Activated CD8-positive, alpha-beta T cell treated with anti-CD3 and anti-CD28 coated beads for 36 hours (primary cell): ENCODE data around the gene CTXN1. TPM values are rescaled to one million over a fixed set of nuclear protein-coding genes. Genes with fewer than 3 reads are reported as not detected.

ENCODE experiments used
- ATAC-seq: fragments of 200-7000 bp; cut with Tn5 transposase; one replicate; pipeline ENCODE4 v1.10.0; 2021; ENCODE audit warnings: mild to moderate bottlenecking, moderate library complexity
- CTCF ChIA-PET: fragments of 350-600 bp; sonication (Branson Sonifier 250); formaldehyde crosslinking; loops from one replicate; lab custom pipeline; 2021; ENCODE audit warnings: antibody characterized with exemption; lab: Charles Lee
- POLR2A ChIA-PET: fragments of 350-600 bp; sonication (Branson Sonifier 250); formaldehyde crosslinking; loops from one replicate; lab custom pipeline; 2021; ENCODE audit warnings: antibody characterized with exemption; lab: Charles Lee
- DNase-seq: peaks from one replicate; pipeline ENCODE4 v3.0.0-alpha.2; 2020
- H3K27ac Mint-ChIP-seq: one replicate; pipeline ENCODE4 v1.8.0; 2021; ENCODE audit warnings: mild to moderate bottlenecking, mixed read lengths
- H3K27me3 Mint-ChIP-seq: one replicate; pipeline ENCODE4 v1.8.0; 2021; ENCODE audit warnings: mixed read lengths
- H3K36me3 Mint-ChIP-seq: one replicate; pipeline ENCODE4 v1.8.0; 2021; ENCODE audit warnings: low read depth, mixed read lengths
- H3K4me1 Mint-ChIP-seq: one replicate; pipeline ENCODE4 v1.8.0; 2021; ENCODE audit warnings: low read depth, mixed read lengths
- H3K4me3 Mint-ChIP-seq: one replicate; pipeline ENCODE4 v1.8.0; 2021; ENCODE audit warnings: mild to moderate bottlenecking, moderate library complexity, mixed read lengths
- H3K9me3 Mint-ChIP-seq: one replicate; pipeline ENCODE4 v1.8.0; 2021; ENCODE audit warnings: mixed read lengths
- intact Hi-C: fragments of 100-400 bp; cut with micrococcal nuclease; formaldehyde crosslinking; loops from one replicate; pipeline ENCODE4 v1.10.0; 2022
- total RNA-seq, 2 experiments: library from RNA; stranded (reverse); gene quantifications; one replicate each; pipeline ENCODE4 v1.2.3, GENCODE V29; 2021
- TF ChIP-seq, protein P1 (sequence below): fragments of 200-600 bp; IDR thresholded peaks from one replicate; pipeline ENCODE4 v1.8.0; 2022; ENCODE audit warnings: antibody characterized with exemption, mild to moderate bottlenecking

Gene CTXN1
- total RNA-seq, 2 experiments from 2014 or later: 0.74 to 0.87 TPM

DNA sequence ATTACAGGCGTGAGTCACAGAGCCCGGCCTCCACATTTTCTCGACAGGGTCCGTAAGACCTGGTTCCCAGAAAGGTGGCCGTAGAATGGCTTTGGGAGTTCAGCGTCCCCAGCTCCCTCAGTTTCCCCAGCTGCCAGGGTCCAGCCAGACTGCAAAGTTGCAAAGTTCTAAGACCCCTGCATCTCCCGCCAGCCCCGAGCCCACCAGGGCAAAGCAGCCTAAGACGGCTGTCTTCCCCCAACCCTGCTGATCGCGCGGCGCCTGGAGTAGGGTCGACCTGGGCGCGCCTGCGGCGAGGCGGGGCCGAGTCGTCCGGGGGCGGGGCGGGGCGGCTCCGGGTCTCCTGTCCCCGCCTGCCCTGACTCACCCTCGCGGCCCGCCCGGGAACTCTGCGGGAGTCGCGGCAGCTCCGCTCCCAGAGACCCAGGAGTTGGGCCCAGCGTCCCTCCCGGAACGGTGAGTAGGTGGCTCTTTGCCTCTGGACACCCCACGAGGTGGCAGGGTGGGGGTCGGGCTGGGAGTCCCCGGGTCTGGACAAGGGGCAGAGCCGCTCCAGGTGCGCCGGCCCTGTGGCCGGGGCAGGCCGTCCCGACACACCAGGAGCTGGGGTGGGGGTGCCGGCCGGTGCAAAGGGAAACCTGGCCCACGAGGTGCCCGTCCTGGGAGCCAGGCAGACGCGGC is 37.6 kb downstream of the CTXN1 start, which contains the start of gene LRRC8E:
TSS of gene LRRC8E (plus strand) at position 366 of the 681 bp plus-strand sequence. CDS start 7,094 bp downstream, outside the sequence.
- CTCF ChIA-PET: interaction anchor here (1.6 kb wide), 1 partner anchor 19 kb away, joined by 4 read pairs; no protein-coding TSS in a partner anchor
- Mint-ChIP-seq H3K9me3 (no peaks in the 10 kb centered on the region), H3K4me3 (no peak within 1 kb of the TSS)

DNA sequence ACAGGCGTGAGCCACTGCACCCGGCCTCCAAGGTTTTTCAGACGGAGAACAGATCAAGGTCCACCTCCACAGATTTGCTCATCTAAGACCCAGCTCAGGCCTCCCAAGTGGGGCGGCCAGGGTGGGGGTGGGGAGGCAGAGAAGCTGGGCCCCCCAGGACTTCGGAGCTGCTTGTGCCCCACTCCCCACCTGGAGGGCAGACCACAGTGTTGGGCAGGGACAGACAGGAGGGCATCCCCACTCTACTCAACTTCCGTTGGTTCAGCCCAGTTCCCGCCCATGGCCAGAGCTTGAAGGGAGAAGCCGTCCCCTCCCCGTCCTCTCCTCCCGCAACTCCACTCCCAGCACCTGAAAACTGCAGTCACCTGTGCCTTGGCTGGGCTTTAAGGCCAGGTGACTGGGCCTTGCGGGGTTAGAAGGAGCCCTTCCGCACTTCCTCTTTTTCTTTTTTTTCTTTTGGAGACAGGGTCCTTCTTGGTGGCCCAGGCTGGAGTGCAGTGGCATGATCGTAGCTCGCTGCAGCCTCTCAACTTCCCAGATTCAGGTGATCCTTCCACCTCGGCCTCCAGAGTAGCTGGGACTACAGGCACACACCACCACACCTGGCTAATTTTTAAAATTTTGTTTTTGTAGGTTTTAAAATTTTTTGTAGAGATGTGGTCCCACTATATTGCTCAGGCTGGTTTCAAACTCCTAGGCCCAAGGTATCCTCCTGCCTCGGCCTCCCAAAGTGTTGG is 38.4 kb downstream of the CTXN1 start:
- H3K4me1 Mint-ChIP-seq: peaks cover 2% of the 10 kb centered on the region
- no peaks in the 10 kb centered on the region for H3K9me3 Mint-ChIP-seq
- TF ChIP-seq, protein P1, sequence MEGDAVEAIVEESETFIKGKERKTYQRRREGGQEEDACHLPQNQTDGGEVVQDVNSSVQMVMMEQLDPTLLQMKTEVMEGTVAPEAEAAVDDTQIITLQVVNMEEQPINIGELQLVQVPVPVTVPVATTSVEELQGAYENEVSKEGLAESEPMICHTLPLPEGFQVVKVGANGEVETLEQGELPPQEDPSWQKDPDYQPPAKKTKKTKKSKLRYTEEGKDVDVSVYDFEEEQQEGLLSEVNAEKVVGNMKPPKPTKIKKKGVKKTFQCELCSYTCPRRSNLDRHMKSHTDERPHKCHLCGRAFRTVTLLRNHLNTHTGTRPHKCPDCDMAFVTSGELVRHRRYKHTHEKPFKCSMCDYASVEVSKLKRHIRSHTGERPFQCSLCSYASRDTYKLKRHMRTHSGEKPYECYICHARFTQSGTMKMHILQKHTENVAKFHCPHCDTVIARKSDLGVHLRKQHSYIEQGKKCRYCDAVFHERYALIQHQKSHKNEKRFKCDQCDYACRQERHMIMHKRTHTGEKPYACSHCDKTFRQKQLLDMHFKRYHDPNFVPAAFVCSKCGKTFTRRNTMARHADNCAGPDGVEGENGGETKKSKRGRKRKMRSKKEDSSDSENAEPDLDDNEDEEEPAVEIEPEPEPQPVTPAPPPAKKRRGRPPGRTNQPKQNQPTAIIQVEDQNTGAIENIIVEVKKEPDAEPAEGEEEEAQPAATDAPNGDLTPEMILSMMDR: no peak
- ChIA-PET POLR2A (interaction anchor here (1.9 kb wide), 1 partner anchor 13 kb away, joined by 5 read pairs; no protein-coding TSS in a partner anchor), CTCF (interaction anchor here (1.6 kb wide), 1 partner anchor 18 kb away, joined by 4 read pairs; no protein-coding TSS in a partner anchor)
- H3K4me3 Mint-ChIP-seq: no peak overlapping the region
- peaks cover 12% of the 10 kb centered on the region for H3K27me3 Mint-ChIP-seq
- ATAC-seq: no peak
- H3K27ac Mint-ChIP-seq: no peak overlapping the region
- DNase-seq: no peak
- H3K36me3 Mint-ChIP-seq: no peaks in the 10 kb centered on the region
- intact Hi-C loops: no loop called here

More for the DNA sequence above, 37.6 kb downstream of the CTXN1 start, which contains the start of gene LRRC8E:
- DNase-seq: peak; percentile 49
- POLR2A ChIA-PET: interaction anchor here (0.6 to 1.9 kb wide), 2 partner anchors 11 to 12 kb away, joined by 3 to 5 read pairs; no protein-coding TSS in a partner anchor
- peaks cover 2% of the 10 kb centered on the region for H3K4me1 Mint-ChIP-seq
- H3K27me3 Mint-ChIP-seq: peaks cover 12% of the 10 kb centered on the region
- TF ChIP-seq, protein P1: no peak
- intact Hi-C loops: no loop called here
- no peaks in the 10 kb centered on the region for H3K36me3 Mint-ChIP-seq
- H3K27ac Mint-ChIP-seq: no peak within 1 kb of the TSS
- ATAC-seq: peak; percentile 89

DNA sequence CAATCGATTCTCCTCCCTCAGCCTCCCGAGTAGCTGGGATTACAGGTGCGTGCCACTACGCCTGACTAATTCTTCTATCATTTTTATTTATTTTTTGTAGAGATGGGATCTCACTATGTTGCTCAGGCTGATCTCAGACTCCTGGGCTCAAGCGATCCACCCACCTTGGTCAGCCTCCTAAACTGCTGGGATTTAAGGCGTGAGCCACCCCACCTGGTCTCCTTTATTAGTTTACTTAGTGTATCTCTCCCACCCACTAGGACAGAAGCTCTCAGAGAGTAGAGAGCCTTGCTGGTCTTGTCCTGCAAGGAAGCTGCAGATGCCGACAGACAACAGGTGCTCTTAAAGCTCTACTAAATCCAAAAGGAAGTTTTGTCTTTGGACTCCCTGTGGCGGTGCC is 40.1 kb downstream of the CTXN1 start:
- POLR2A ChIA-PET: no interaction called here
- H3K4me3 Mint-ChIP-seq: no peak overlapping the region
- H3K4me1 Mint-ChIP-seq: peaks cover 2% of the 10 kb centered on the region

DNA sequence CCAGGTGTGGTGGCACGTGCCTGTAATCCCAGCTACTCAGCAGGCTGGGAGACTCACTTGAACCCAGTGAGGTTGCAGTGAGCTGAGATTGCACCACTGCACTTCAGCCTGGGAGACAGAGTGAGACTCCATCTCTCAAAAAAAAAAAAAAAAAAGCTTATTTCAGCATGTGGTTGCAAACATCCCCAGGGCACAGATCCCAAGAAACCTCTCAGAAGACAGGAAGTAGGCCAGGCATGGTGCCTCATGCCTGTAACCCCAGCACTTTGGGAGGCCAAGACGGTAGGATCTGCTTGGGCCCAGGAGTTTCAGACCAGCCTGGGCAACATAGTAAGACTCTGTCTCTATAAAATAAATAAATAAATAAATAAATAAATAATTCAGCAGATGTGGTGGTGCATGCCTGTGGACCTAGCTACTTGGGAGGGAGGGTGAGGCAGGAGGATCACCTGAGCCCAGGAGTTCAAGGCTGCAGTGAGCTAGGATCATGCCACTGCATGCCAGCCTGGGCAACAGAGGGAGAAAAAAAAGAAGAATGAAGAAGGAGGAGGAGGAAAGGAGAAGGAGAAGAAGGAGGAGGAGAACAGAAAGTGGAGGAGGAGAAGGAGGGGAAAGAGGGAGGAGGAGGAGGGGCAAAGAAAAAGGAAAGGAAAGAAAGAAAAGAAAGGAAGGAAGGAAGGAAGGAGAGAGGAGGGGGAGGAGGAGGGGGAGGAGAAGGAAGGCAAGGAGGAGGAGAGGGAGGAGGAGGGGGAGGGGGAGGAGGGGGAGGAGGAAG is 42.0 kb downstream of the CTXN1 start:
- intact Hi-C loops: no loop called here
- Mint-ChIP-seq H3K27me3 (peaks cover 6% of the 10 kb centered on the region), H3K4me3 (no peak overlapping the region), H3K9me3 (no peaks in the 10 kb centered on the region), H3K27ac (no peak overlapping the region), H3K4me1 (peaks cover 2% of the 10 kb centered on the region), H3K36me3 (no peaks in the 10 kb centered on the region)
- CTCF ChIA-PET: interaction anchor here (0.6 kb wide), 1 partner anchor 692 kb away, joined by 3 read pairs; no protein-coding TSS in a partner anchor
- ATAC-seq (no peak), DNase-seq (no peak)
- TF ChIP-seq, protein P1: no peak
- POLR2A ChIA-PET: no interaction called here

More for the DNA sequence above, 40.1 kb downstream of the CTXN1 start:
- TF ChIP-seq, protein P1: no peak
- ATAC-seq (no peak), DNase-seq (no peak)
- no peaks in the 10 kb centered on the region for H3K9me3 Mint-ChIP-seq
- no peaks in the 10 kb centered on the region for H3K36me3 Mint-ChIP-seq
- H3K27ac Mint-ChIP-seq: no peak overlapping the region
- intact Hi-C loops: no loop called here
- peaks cover 9% of the 10 kb centered on the region for H3K27me3 Mint-ChIP-seq
- CTCF ChIA-PET: interaction anchor here (0.6 to 1.2 kb wide), 3 partner anchors 16 to 205 kb away, joined by 3 to 4 read pairs (median 3); partner anchors contain the start of gene TRAPPC5
